ENCODE results near the gene CCDC88B. TPM values are rescaled to one million over a fixed set of nuclear protein-coding genes. Genes with fewer than 3 reads are reported as not detected.

Gene CCDC88B
- total and polyA plus RNA-seq, 9 of the 15 experiments (the other 6 are each of a cell fraction or from before 2014, with no cell fraction given) = 0.13 to 18.1 (median 7.9) TPM

- peak; percentile 91 for TF ChIP-seq CTCFL (IDR thresholded peaks at IDR 0.05; ENCODE audit: borderline replicate concordance, insufficient read depth, low read depth, low read length, poor library complexity, severe bottlenecking)
- TF ChIP-seq ZNF318 (IDR thresholded peaks at IDR 0.05; ENCODE audit: borderline replicate concordance in 1 of 2, low read depth in 1 of 2) = no peak
- TF ChIP-seq CUX1 (CRISPR knock-in tag; IDR thresholded peaks at IDR 0.05) = no peak
- TF ChIP-seq ZNF76 (CRISPR knock-in tag; IDR thresholded peaks at IDR 0.05; ENCODE audit: borderline replicate concordance) = no peak
- TF ChIP-seq STAG1 (CRISPR knock-in tag; IDR thresholded peaks at IDR 0.05; ENCODE audit: borderline replicate concordance) = peak; percentile 17; the same call in 1 of the 2 replicates
- no peak for TF ChIP-seq SAFB2 (IDR thresholded peaks at IDR 0.05; ENCODE audit: borderline replicate concordance, low read depth, low read length, severe bottlenecking)
- TF ChIP-seq ZNF780A (CRISPR knock-in tag; IDR thresholded peaks at IDR 0.05) = no peak
- no peak for TF ChIP-seq ESRRA (IDR thresholded peaks at IDR 0.05; ENCODE audit: borderline replicate concordance, low read depth)
- no peak for TF ChIP-seq ZNF551 (CRISPR knock-in tag; IDR thresholded peaks at IDR 0.05)
Measured at GRCh38 chr11:64356498-64357411, 16.8 kb downstream of the CCDC88B start (continued).
